Measurements from ENCODE around the gene CCDC177.

DNA sequence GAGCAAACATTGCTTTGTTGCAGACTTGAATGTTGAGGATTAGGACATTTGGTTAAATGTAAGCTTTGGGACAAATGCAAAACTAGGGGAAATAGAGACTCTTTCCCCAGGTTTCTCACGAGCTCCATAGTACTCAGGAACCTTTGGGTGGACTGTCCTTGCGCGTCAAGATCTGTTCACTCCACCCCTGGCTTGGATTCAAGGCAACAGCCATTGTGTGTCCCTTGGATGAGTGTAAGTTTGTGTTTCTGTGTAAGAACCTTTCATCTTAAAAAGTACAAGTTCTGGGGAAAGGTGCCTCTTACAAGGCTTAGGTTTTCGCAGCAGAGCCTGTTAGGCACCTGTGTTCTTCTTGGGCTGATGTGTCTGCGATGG, 40.4 kb upstream of the CCDC177 start:
- TF ChIP-seq, protein P1, sequence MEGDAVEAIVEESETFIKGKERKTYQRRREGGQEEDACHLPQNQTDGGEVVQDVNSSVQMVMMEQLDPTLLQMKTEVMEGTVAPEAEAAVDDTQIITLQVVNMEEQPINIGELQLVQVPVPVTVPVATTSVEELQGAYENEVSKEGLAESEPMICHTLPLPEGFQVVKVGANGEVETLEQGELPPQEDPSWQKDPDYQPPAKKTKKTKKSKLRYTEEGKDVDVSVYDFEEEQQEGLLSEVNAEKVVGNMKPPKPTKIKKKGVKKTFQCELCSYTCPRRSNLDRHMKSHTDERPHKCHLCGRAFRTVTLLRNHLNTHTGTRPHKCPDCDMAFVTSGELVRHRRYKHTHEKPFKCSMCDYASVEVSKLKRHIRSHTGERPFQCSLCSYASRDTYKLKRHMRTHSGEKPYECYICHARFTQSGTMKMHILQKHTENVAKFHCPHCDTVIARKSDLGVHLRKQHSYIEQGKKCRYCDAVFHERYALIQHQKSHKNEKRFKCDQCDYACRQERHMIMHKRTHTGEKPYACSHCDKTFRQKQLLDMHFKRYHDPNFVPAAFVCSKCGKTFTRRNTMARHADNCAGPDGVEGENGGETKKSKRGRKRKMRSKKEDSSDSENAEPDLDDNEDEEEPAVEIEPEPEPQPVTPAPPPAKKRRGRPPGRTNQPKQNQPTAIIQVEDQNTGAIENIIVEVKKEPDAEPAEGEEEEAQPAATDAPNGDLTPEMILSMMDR (conservative IDR thresholded peaks at IDR 0.05; ENCODE audit: low read depth, low read length) = no peak
- TF ChIP-seq EZH2 (IDR thresholded peaks at IDR 0.05; ENCODE audit: borderline replicate concordance, low read depth, low read length, poor library complexity, severe bottlenecking) = no peak
